ENCODE data around the gene DENND4C. TPM values are rescaled to one million over a fixed set of nuclear protein-coding genes. Genes with fewer than 3 reads are reported as not detected.

DENND4C gene
- total RNA-seq, 3 donors from 2014 or later (not counting 1 experiment from before 2014, with no cell fraction given) = 82.6 to 115 (median 100) TPM

GRCh38 chr9:19198406-19198805 is 32.1 kb upstream of the DENND4C start:
- WGBS (ENCODE audit: insufficient coverage) = 100% methylated on average over 1 of the region's 1 CpG

GRCh38 chr9:19199012-19199411 is 31.5 kb upstream of the DENND4C start:
- no peak for DNase-seq
- no CpG with 5 or more reads among the region's 2 CpGs for WGBS (ENCODE audit: insufficient coverage)
- H3K4me3 Mint-ChIP-seq = no peak overlapping the region
- TF ChIP-seq, protein P1, sequence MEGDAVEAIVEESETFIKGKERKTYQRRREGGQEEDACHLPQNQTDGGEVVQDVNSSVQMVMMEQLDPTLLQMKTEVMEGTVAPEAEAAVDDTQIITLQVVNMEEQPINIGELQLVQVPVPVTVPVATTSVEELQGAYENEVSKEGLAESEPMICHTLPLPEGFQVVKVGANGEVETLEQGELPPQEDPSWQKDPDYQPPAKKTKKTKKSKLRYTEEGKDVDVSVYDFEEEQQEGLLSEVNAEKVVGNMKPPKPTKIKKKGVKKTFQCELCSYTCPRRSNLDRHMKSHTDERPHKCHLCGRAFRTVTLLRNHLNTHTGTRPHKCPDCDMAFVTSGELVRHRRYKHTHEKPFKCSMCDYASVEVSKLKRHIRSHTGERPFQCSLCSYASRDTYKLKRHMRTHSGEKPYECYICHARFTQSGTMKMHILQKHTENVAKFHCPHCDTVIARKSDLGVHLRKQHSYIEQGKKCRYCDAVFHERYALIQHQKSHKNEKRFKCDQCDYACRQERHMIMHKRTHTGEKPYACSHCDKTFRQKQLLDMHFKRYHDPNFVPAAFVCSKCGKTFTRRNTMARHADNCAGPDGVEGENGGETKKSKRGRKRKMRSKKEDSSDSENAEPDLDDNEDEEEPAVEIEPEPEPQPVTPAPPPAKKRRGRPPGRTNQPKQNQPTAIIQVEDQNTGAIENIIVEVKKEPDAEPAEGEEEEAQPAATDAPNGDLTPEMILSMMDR (IDR thresholded peaks at IDR 0.05) = no peak
- no peaks in the 10 kb centered on the region for H3K36me3 Mint-ChIP-seq
- intact Hi-C loops (cut with micrococcal nuclease) = no loop called here
- H3K4me1 Mint-ChIP-seq = peaks cover 5 to 13% of the 10 kb centered on the region in 2 donors
- Histone ChIP-seq H3K27me3 (ENCODE audit: control insufficient read depth, insufficient read depth, low read length) (no peaks in the 10 kb centered on the region), H3K36me3 (ENCODE audit: control insufficient read depth, insufficient read depth, low read length) (no peaks in the 10 kb centered on the region), H3K9me3 (ENCODE audit: control insufficient read depth, insufficient read depth, low read length) (no peaks in the 10 kb centered on the region), H3K4me3 (ENCODE audit: low read length) (no peak overlapping the region), H3K4me1 (ENCODE audit: control insufficient read depth, insufficient read depth, low read length) (peaks cover 12% of the 10 kb centered on the region), H3K27ac (ENCODE audit: low read length) (no peak overlapping the region)
- H3K9me3 Mint-ChIP-seq = no peaks in the 10 kb centered on the region
- no peak for ATAC-seq
- H3K27ac Mint-ChIP-seq = no peak overlapping the region
- no peaks in the 10 kb centered on the region for H3K27me3 Mint-ChIP-seq (ENCODE audit: low read depth in 2 of 2)

More at GRCh38 chr9:19198406-19198805, 32.1 kb upstream of the DENND4C start:
- intact Hi-C loops (cut with micrococcal nuclease) = no loop called here
- Mint-ChIP-seq H3K36me3 (no peaks in the 10 kb centered on the region), H3K4me3 (no peak overlapping the region), H3K9me3 (no peaks in the 10 kb centered on the region), H3K27ac (no peak overlapping the region), H3K4me1 (peaks cover 5 to 18% of the 10 kb centered on the region in 2 donors), H3K27me3 (ENCODE audit: low read depth in 2 of 2) (no peaks in the 10 kb centered on the region)
- no peak for ATAC-seq
- Histone ChIP-seq H3K36me3 (ENCODE audit: control insufficient read depth, insufficient read depth, low read length) (no peaks in the 10 kb centered on the region), H3K4me3 (ENCODE audit: low read length) (no peak overlapping the region), H3K27me3 (ENCODE audit: control insufficient read depth, insufficient read depth, low read length) (no peaks in the 10 kb centered on the region), H3K4me1 (ENCODE audit: control insufficient read depth, insufficient read depth, low read length) (peaks cover 12% of the 10 kb centered on the region), H3K9me3 (ENCODE audit: control insufficient read depth, insufficient read depth, low read length) (no peaks in the 10 kb centered on the region), H3K27ac (ENCODE audit: low read length) (no peak overlapping the region)
- TF ChIP-seq, protein P1 (IDR thresholded peaks at IDR 0.05) = no peak
- DNase-seq = no peak

DNA sequence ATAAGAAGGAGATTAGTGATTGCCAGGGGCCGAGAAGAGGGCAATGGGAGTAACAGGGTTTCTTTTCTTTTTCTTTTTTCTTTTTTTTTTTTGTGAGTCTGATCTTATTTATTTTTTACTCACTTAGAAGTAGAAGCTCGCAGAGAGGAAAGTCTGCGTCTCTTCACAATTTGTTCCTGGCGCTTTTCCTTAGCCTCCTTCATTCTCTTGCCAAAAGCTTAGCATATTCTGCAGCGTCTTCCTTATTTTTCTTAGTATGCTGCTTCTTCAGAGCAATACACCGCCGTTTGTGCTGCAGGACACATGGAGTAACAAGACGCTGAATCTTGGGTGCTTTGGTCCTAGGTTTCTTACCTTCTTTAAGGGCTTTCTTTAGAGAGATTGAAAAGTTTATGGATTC is 30.3 kb upstream of the DENND4C start:
- no peak for DNase-seq
- Histone ChIP-seq H3K4me1 (ENCODE audit: control insufficient read depth, insufficient read depth, low read length) (peaks cover 6% of the 10 kb centered on the region), H3K4me3 (ENCODE audit: low read length) (no peak overlapping the region), H3K9me3 (ENCODE audit: control insufficient read depth, insufficient read depth, low read length) (no peaks in the 10 kb centered on the region), H3K36me3 (ENCODE audit: control insufficient read depth, insufficient read depth, low read length) (no peaks in the 10 kb centered on the region), H3K27ac (ENCODE audit: low read length) (no peak overlapping the region), H3K27me3 (ENCODE audit: control insufficient read depth, insufficient read depth, low read length) (no peaks in the 10 kb centered on the region)
- no peak overlapping the region for H3K4me3 Mint-ChIP-seq
- TF ChIP-seq, protein P1 (IDR thresholded peaks at IDR 0.05) = no peak
- no peaks in the 10 kb centered on the region for H3K36me3 Mint-ChIP-seq
- ATAC-seq = no peak
- intact Hi-C loops (cut with micrococcal nuclease) = no loop called here
- WGBS (ENCODE audit: insufficient coverage) = 88% methylated on average over 6 of the region's 8 CpGs
- no peaks in the 10 kb centered on the region for H3K9me3 Mint-ChIP-seq
- peaks cover 3 to 4% of the 10 kb centered on the region in 2 donors for H3K4me1 Mint-ChIP-seq
- no peaks in the 10 kb centered on the region for H3K27me3 Mint-ChIP-seq (ENCODE audit: low read depth in 2 of 2)
- H3K27ac Mint-ChIP-seq = no peak overlapping the region
